K562 (cell line): Measurements from ENCODE around the gene CUX1. TPM values are rescaled to one million over a fixed set of nuclear protein-coding genes. Genes with fewer than 3 reads are reported as not detected.
A peak's percentile ranks its signal among the peaks of the same experiment; 100 is the strongest.

Experiments
- ATAC-seq: fragments of 200-7000 bp; cut with Tn5 transposase; 3 replicates; pipeline ENCODE4 v1.9.1; 2020; ENCODE audit warnings: moderate library complexity
- BruUV-seq: library from RNA; stranded (reverse); fragments of 400-500 nt; replicated peaks from 2 replicates; lab custom pipeline; 2021; lab: Mats Ljungman, UMichigan
- CTCF ChIA-PET: fragments of 300-600 bp; formaldehyde crosslinking; extraction: SDS; loops from one replicate; lab custom pipeline; 2021; ENCODE audit warnings: low intra/inter-chr PET ratio; lab: Yijun Ruan, JAX
- POLR2A ChIA-PET: fragments of 300-600, 350-650 bp; sonication (Branson Sonifier 250); formaldehyde crosslinking; extraction: SDS; loops from one replicate; lab custom pipeline; 2021; ENCODE audit warnings: antibody characterized with exemption, inconsistent platforms; lab: Yijun Ruan, JAX
- DNase-seq, 4 experiments: peaks; one replicate each; pipeline versions ENCODE4 v3.0.0 to v3.0.0-alpha.2; 2011 to 2018; ENCODE audit warnings: low spot score in 3 of 4, mixed read lengths in 3 of 4; ENCODE audit errors: extremely low read depth in 1 of 4
- FAIRE-seq: peaks from 2 replicates; lab custom pipeline; 2011; peaks lifted over from hg19 to GRCh38; lab: Jason Lieb, UNC
- H2AFZ ChIP-seq: 2 replicates; pipeline ENCODE4 v1.6.0; 2011; ENCODE audit warnings: low read depth, low read length, control low read depth, inconsistent platforms
- H3K27ac ChIP-seq: fragments of 200-600 bp; 3 replicates; pipeline ENCODE4 v1.8.0; 2011; ENCODE audit warnings: low read depth, mild to moderate bottlenecking, control low read depth, inconsistent platforms, low read length, moderate library complexity, mixed read lengths; ENCODE audit errors: extremely low read depth
- H3K27me3 ChIP-seq, 2 experiments: fragments of 300-600 bp in 1 of 2; 2 replicates in 1 of 2; 3 replicates in 1 of 2; pipeline versions ENCODE4 v1.6.0 to v1.8.0; 2011; ENCODE audit warnings: inconsistent platforms in 2 of 2, low read length in 2 of 2, mild to moderate bottlenecking in 1 of 2, mixed read lengths in 1 of 2, moderate library complexity in 1 of 2; ENCODE audit not compliant: control insufficient read depth in 2 of 2, insufficient read depth in 2 of 2
- H3K36me3 ChIP-seq: fragments of 300-600 bp; 3 replicates; pipeline ENCODE4 v1.8.0; 2011; ENCODE audit warnings: mild to moderate bottlenecking, low read length, inconsistent platforms; ENCODE audit not compliant: control insufficient read depth, insufficient read depth
- H3K4me1 ChIP-seq, 2 experiments: fragments of 200-600 bp in 1 of 2; replicated peaks in 1 of 2; 2 replicates in 1 of 2; 3 replicates in 1 of 2; pipeline versions ENCODE4 v1.5.1 to v1.8.0; 2011; ENCODE audit warnings: inconsistent platforms in 2 of 2, low read length in 2 of 2, mild to moderate bottlenecking in 1 of 2, mixed read lengths in 1 of 2, moderate library complexity in 1 of 2; ENCODE audit not compliant: control insufficient read depth in 2 of 2, insufficient read depth in 2 of 2
- H3K4me2 ChIP-seq: 2 replicates; pipeline ENCODE4 v1.6.1; 2011; ENCODE audit warnings: low read length, control low read depth, inconsistent platforms, mixed read lengths; ENCODE audit not compliant: insufficient read depth
- H3K4me3 ChIP-seq: fragments of 200-600 bp; sonication (generic), shearing (Covaris generic); 2 replicates; pipeline ENCODE4 v1.5.1; 2016; ENCODE audit warnings: control low read depth, inconsistent platforms
- H3K79me2 ChIP-seq: fragments of 200-600 bp; 3 replicates; pipeline ENCODE4 v1.8.0; 2011; ENCODE audit warnings: low read length, inconsistent platforms; ENCODE audit not compliant: control insufficient read depth, insufficient read depth
- H3K9ac ChIP-seq, 2 experiments: 2 replicates each; pipeline versions ENCODE4 v1.6.0 to v1.6.1; 2011; ENCODE audit warnings: low read depth in 2 of 2, low read length in 2 of 2, control low read depth in 1 of 2, inconsistent platforms in 1 of 2, mild to moderate bottlenecking in 1 of 2, mixed read lengths in 1 of 2; ENCODE audit not compliant: insufficient read depth in 1 of 2
- H3K9me1 ChIP-seq: one replicate; pipeline ENCODE4 v1.6.0; 2011; ENCODE audit warnings: inconsistent platforms, mild to moderate bottlenecking, low read length, moderate library complexity; ENCODE audit not compliant: control insufficient read depth, insufficient read depth
- H3K9me3 ChIP-seq: replicated peaks from 2 replicates; pipeline ENCODE4 v1.5.1; 2011; ENCODE audit warnings: low read depth, low read length, inconsistent platforms; ENCODE audit not compliant: control insufficient read depth, insufficient read depth
- H4K20me1 ChIP-seq: replicated peaks from 2 replicates; pipeline ENCODE4 v1.6.1; 2011; ENCODE audit warnings: low read length, inconsistent platforms, mixed read lengths; ENCODE audit not compliant: control insufficient read depth, insufficient read depth
- POLR2G ChIP-seq: fragments of 200-400 bp; formaldehyde crosslinking; IDR thresholded peaks from 2 replicates; pipeline ENCODE4 v1.6.1; 2017; ENCODE audit warnings: low read depth, mild to moderate bottlenecking, antibody characterized with exemption, low read length, moderate library complexity
- PURB ChIP-seq: sonication (generic); formaldehyde crosslinking; IDR thresholded peaks from 2 replicates; pipeline ENCODE4 v1.9.0; 2021; ENCODE audit warnings: low read depth, mild to moderate bottlenecking, missing genetic modification reagents
- RBM22 ChIP-seq: fragments of 200-400 bp; formaldehyde crosslinking; IDR thresholded peaks from 2 replicates; pipeline ENCODE4 v1.6.1; 2018; ENCODE audit warnings: low read length, low read depth; ENCODE audit not compliant: poor library complexity, severe bottlenecking
- ZNF551 ChIP-seq: fragments of 250-450 bp; sonication (Bioruptor Pico); IDR thresholded peaks from 2 replicates; pipeline ENCODE4 v1.5.0; 2021; ENCODE audit warnings: mild to moderate bottlenecking, moderate library complexity
- WGBS: fragments of 100-300 bp; shearing (Covaris generic); methylation state at CpG from one replicate; pipeline ENCODE4 v1.1.6; 2016; ENCODE audit warnings: low coverage, mixed read lengths; ENCODE audit not compliant: insufficient coverage; ENCODE audit errors: missing lambda C conversion rate; 5-methylcytosine and 5-hydroxymethylcytosine counted together
- in situ Hi-C: fragments of 300-500 bp; cut with MboI; formaldehyde crosslinking; loops from 4 replicates; pipeline ENCODE4 v1.15.0; 2018; ENCODE audit warnings: inconsistent platforms, mixed read lengths
- intact Hi-C: fragments of 100-400 bp; cut with micrococcal nuclease; formaldehyde crosslinking; loops from 2 replicates; pipeline ENCODE4 v1.14.2; 2022
- polyA plus RNA-seq, 8 experiments: library from polyadenylated mRNA; depleted of rRNA in 4 of 8; stranded (reverse) in 5 of 8; unstranded in 3 of 8; fragments of >200 nt; fragmentation: Nextera tagmentation in 2 of 8; fragmentation: Illumina TruSeq in 1 of 8; extraction: Ambion mirVana in 2 of 8; extraction: Trizol in 1 of 8; gene quantifications; 2 replicates each; pipeline versions ENCODE4 v1.2.1 to v1.2.3, GENCODE V29; 2011 to 2014; ENCODE audit warnings: inconsistent platforms in 1 of 8, missing spikeins in 1 of 8
- total RNA-seq, 7 experiments: library from RNA; depleted of rRNA in 6 of 7; stranded (reverse); fragments of >200 nt in 6 of 7; fragmentation: Illumina TruSeq in 2 of 7; extraction: Trizol in 2 of 7; gene quantifications; 2 replicates each; pipeline versions ENCODE4 v1.2.1 to v1.2.3, GENCODE V29; 2011 to 2021; ENCODE audit warnings: low replicate concordance in 1 of 7
- TF ChIP-seq, protein P1 (sequence below): fragments of 250-450 bp; sonication (Bioruptor Pico); IDR thresholded peaks from 2 replicates; pipeline ENCODE4 v1.8.0; 2021; ENCODE audit warnings: moderate library complexity, mild to moderate bottlenecking, inconsistent platforms

The CUX1 gene
- total and polyA plus RNA-seq, 9 of the 15 experiments (the other 6 are each of a cell fraction or from before 2014, with no cell fraction given): 3.6 to 55.3 (median 25.2) TPM

DNA sequence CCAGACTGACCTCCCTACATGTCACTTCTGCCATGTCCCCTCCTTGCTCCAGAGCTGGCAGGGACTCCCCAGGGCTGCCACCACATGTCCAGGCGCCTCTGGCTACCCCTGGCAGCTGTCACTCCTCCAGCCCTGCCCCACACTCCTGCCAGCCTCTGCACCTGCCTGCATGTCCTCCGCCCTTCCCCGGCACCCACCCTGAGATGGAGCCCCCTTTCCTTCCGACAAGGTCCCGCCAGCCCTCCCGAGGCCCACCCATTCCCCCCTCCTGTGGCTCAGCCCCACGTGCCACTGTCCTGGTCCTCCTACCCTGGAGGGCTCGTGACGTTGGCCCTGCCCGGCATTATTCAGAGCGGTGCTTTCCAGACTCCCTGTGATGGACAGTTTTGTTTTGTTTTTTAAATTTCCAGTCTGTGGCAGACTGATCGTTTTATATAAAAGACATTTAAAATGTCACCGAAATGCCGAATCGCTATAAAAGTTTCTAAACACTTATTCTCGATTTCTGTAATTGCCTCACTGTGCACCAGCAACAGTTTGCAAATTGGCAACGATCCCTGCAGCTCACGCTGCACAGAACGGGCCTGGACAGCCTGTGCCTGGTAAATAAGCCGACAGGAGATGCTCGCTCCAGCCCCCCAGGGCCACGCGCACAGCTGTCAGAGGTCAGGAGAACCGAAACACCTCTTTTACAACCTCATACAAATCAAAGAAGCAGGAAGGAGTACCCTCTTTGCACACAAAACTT, 358.2 kb downstream of the CUX1 start:
- H3K9me3 ChIP-seq: no peaks in the 10 kb centered on the region
- H3K4me1 ChIP-seq: no peaks in the 10 kb centered on the region
- in situ Hi-C loops (no loop called here), intact Hi-C loops (no loop called here)
- H3K27ac ChIP-seq: no peak overlapping the region
- no peak overlapping the region for H3K9ac ChIP-seq
- H3K79me2 ChIP-seq: no peaks in the 10 kb centered on the region
- no peaks in the 10 kb centered on the region for H3K9me1 ChIP-seq
- H2AFZ ChIP-seq: no peak overlapping the region
- no peak overlapping the region for H3K4me3 ChIP-seq
- POLR2A ChIA-PET: no interaction called here
- TF ChIP-seq RBM22 (peak; percentile 42), PURB (no peak), POLR2G (peak; percentile 34; the same call in 1 of the 2 replicates)
- TF ChIP-seq, all 486 proteins: peak for 2
- ATAC-seq (no peak), FAIRE-seq (no peak), DNase-seq (no peak)
- Histone ChIP-seq H3K36me3 (peaks cover 43% of the 10 kb centered on the region; the same call in 2 of the 3 replicates), H4K20me1 (no peaks in the 10 kb centered on the region), H3K27me3 (no peaks in the 10 kb centered on the region), H3K4me2 (no peak overlapping the region)
- no TSS peak for BruUV-seq
- WGBS: 89% methylated on average over 22 of the region's 24 CpGs
- CTCF ChIA-PET: no interaction called here

DNA sequence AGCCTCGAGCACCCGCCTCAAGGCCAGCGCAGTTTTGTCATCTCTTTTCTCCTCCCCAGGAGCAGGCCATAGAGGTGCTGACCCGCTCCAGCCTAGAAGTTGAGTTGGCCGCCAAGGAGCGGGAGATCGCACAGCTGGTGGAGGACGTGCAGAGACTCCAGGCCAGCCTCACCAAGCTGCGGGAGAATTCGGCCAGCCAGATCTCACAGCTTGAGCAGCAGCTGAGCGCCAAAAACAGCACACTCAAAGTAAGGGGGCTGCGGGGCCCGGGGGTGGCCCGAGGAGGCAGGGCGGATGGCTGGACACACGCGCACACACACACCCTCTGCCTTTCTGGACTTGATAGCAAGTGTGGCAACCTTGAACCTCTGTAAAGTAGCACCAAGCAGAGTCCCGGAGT, 361.0 kb downstream of the CUX1 start:
- H3K27ac ChIP-seq: no peak overlapping the region
- H4K20me1 ChIP-seq: no peaks in the 10 kb centered on the region
- CTCF ChIA-PET: no interaction called here
- H3K9me1 ChIP-seq: no peaks in the 10 kb centered on the region
- intact Hi-C loops (no loop called here), in situ Hi-C loops (no loop called here)
- H3K79me2 ChIP-seq: no peaks in the 10 kb centered on the region
- POLR2A ChIA-PET: no interaction called here
- TF ChIP-seq, protein P1, sequence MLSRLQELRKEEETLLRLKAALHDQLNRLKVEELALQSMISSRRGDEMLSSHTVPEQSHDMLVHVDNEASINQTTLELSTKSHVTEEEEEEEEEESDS (CRISPR knock-in tag): no peak
- no peak for TF ChIP-seq ZNF551 (CRISPR knock-in tag)
- TF ChIP-seq POLR2G: peak; percentile 53
- TF ChIP-seq RBM22: peak; percentile 48
- no TSS peak for BruUV-seq
- WGBS: 92% methylated on average over 18 of the region's 18 CpGs
- H3K27me3 ChIP-seq: no peaks in the 10 kb centered on the region
- no peaks in the 10 kb centered on the region for H3K9me3 ChIP-seq
- no peak for FAIRE-seq
- H2AFZ ChIP-seq: no peak overlapping the region
- no peak overlapping the region for H3K4me2 ChIP-seq
- ATAC-seq: no peak
- H3K4me1 ChIP-seq: no peaks in the 10 kb centered on the region
- no peak overlapping the region for H3K4me3 ChIP-seq
- H3K9ac ChIP-seq: 0 out of 4 replicates have a peak overlapping the region, but pooled peaks of 1 of the 2 experiments have one; percentile 22
- peaks cover 41% of the 10 kb centered on the region; the same call in 2 of the 3 replicates for H3K36me3 ChIP-seq
- DNase-seq: no peak
